MCF 10A (cell line): ENCODE data around the gene LGSN. TPM values are rescaled to one million over a fixed set of nuclear protein-coding genes. Genes with fewer than 3 reads are reported as not detected.

ENCODE experiments used
- BruUV-seq: library from RNA; stranded (reverse); fragments of 400-500 nt; replicated peaks from 2 replicates; lab custom pipeline; 2021; lab: Mats Ljungman, UMichigan
- CTCF ChIA-PET: fragments of 300-600 bp; sonication (Branson Sonifier 250); formaldehyde crosslinking; extraction: SDS; loops from one replicate; lab custom pipeline; 2021; ENCODE audit warnings: antibody characterized with exemption, inconsistent platforms; lab: Yijun Ruan, JAX
- POLR2A ChIA-PET: fragments of 300-600, 350-650 bp; sonication (Branson Sonifier 250); formaldehyde crosslinking; extraction: SDS; loops from one replicate; lab custom pipeline; 2020; ENCODE audit warnings: antibody characterized with exemption, inconsistent platforms; lab: Yijun Ruan, JAX
- DNase-seq: peaks from one replicate; pipeline ENCODE4 v3.0.0-alpha.2; 2018; ENCODE audit not compliant: unreplicated experiment
- H3K27ac Mint-ChIP-seq: one replicate; pipeline ENCODE4 v1.8.0; 2022; ENCODE audit warnings: mild to moderate bottlenecking, low read depth, mixed read lengths; ENCODE audit not compliant: unreplicated experiment
- H3K27me3 Mint-ChIP-seq: one replicate; pipeline ENCODE4 v1.8.0; 2022; ENCODE audit warnings: mixed read lengths; ENCODE audit not compliant: insufficient read depth, unreplicated experiment
- H3K36me3 Mint-ChIP-seq: one replicate; pipeline ENCODE4 v1.8.0; 2022; ENCODE audit warnings: mild to moderate bottlenecking, moderate library complexity, mixed read lengths; ENCODE audit not compliant: insufficient read depth, unreplicated experiment
- H3K4me1 Mint-ChIP-seq: one replicate; pipeline ENCODE4 v1.8.0; 2022; ENCODE audit warnings: mixed read lengths; ENCODE audit not compliant: insufficient read depth, unreplicated experiment
- H3K4me3 Mint-ChIP-seq: one replicate; pipeline ENCODE4 v1.8.0; 2022; ENCODE audit warnings: mild to moderate bottlenecking, moderate library complexity, mixed read lengths; ENCODE audit not compliant: unreplicated experiment
- H3K9me3 Mint-ChIP-seq: one replicate; pipeline ENCODE4 v1.8.0; 2022; ENCODE audit warnings: mixed read lengths; ENCODE audit not compliant: unreplicated experiment
- CTCF ChIP-seq: fragments of 200-600 bp; IDR thresholded peaks from one replicate; pipeline ENCODE4 v1.8.0; 2022; ENCODE audit warnings: antibody characterized with exemption, mild to moderate bottlenecking; ENCODE audit not compliant: unreplicated experiment
- intact Hi-C: fragments of 100-400 bp; cut with micrococcal nuclease; formaldehyde crosslinking; loops from 2 replicates; pipeline ENCODE4 v1.14.1; 2022
- total RNA-seq: library from RNA; stranded (reverse); gene quantifications from 2 replicates; pipeline ENCODE4 v1.2.3, GENCODE V29; 2022

LGSN gene
- total RNA-seq, 1 experiment from 2014 or later, result not detected

DNA sequence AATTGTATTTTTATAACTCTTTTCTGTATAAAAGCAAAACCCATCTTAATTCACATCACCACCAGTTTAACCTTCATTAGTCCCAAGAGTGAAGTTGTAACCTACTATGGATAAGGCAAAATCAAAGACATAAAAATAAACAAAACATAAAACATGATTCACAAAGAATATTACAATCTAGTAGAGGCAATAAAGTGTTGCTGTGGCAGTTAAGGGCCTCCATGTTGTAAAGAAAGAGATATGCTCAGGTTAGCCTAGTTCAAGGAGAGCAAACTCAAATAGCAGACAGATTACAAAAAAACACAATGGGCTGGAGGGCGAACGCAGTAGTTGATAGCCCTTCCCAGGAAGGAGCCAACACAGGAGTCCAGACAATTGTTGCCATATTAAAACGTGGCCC lies 13.4 kb downstream of the LGSN start:
- Mint-ChIP-seq H3K4me1 (peaks cover 6% of the 10 kb centered on the region), H3K27ac (no peak overlapping the region), H3K27me3 (no peaks in the 10 kb centered on the region), H3K4me3 (no peak overlapping the region), H3K36me3 (no peaks in the 10 kb centered on the region), H3K9me3 (no peaks in the 10 kb centered on the region)
- POLR2A ChIA-PET, result interaction anchor here (0.6 to 0.9 kb wide), 2 partner anchors 11 to 945 kb away, joined by 3 to 4 read pairs; no protein-coding TSS in a partner anchor
- intact Hi-C loops, result loop anchor here (5.0 kb wide), 1 partner anchor 266 kb away; the partner anchor contains the start of genes LOC128125822 and PTP4A1
- BruUV-seq, result no TSS peak
- no peak for TF ChIP-seq CTCF
- DNase-seq, result no peak
- CTCF ChIA-PET, result interaction anchor here (1.5 to 2.2 kb wide), 5 partner anchors 10 to 508 kb away, joined by 4 to 15 read pairs (median 6); partner anchors contain the start of gene LGSN

DNA sequence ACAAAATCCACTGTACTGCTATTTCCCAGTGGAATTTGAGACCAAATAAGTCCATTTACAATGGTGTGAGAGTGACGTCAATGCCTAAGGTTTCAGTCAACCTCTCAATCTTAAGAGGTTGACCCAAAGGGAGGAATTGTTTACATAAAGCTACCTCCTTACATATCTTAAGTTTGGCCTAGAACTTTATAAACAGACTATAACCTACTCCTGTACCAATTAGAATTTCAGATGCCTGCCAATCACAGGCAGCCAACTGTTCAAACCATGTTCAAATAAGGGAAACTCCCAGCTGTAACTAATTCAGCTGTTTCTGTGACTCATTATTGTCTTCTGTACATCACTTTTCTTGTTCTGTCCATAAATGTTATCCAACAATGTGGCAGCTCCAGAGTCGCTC lies 14.5 kb downstream of the LGSN start:
- peaks cover 6% of the 10 kb centered on the region for H3K4me1 Mint-ChIP-seq
- TF ChIP-seq CTCF, result no peak
- intact Hi-C loops, result loop anchor here (5.0 kb wide), 1 partner anchor 267 kb away; the partner anchor contains the start of genes LOC128125822 and PTP4A1
- H3K27ac Mint-ChIP-seq, result no peak overlapping the region
- BruUV-seq, result no TSS peak
- no peak for DNase-seq
- H3K27me3 Mint-ChIP-seq, result no peaks in the 10 kb centered on the region
- H3K36me3 Mint-ChIP-seq, result no peaks in the 10 kb centered on the region
- H3K9me3 Mint-ChIP-seq, result no peaks in the 10 kb centered on the region
- no peak overlapping the region for H3K4me3 Mint-ChIP-seq
- ChIA-PET CTCF (interaction anchor here (0.5 kb wide), 1 partner anchor 1827 kb away, joined by 3 read pairs; no protein-coding TSS in a partner anchor), POLR2A (no interaction called here)

DNA sequence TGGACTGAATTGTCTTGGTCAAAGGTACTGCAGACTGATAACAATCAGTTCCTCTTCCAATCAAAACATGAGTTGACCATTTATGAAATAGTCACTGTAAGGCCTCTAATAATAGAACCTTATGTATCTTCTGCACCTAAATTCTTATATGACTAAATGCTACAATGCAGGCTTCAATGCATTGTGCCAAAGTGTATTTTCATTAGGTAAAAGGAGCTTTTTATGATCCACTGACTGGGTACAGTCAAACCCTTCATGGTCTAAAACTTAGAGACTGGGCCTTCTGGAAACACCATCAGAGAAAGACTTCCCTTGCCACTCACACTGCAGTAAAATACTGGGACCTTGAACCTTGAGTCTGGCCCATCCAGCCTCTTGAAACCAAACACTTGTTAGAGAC lies 16.3 kb downstream of the LGSN start:
- Mint-ChIP-seq H3K27ac (no peak overlapping the region), H3K9me3 (no peaks in the 10 kb centered on the region), H3K4me3 (no peak overlapping the region), H3K27me3 (no peaks in the 10 kb centered on the region), H3K36me3 (no peaks in the 10 kb centered on the region), H3K4me1 (peaks cover 6% of the 10 kb centered on the region)
- intact Hi-C loops, result no loop called here
- POLR2A ChIA-PET, result no interaction called here
- no peak for TF ChIP-seq CTCF
- BruUV-seq, result no TSS peak
- CTCF ChIA-PET, result interaction anchor here (0.6 to 0.7 kb wide), 2 partner anchors 86 to 476 kb away, joined by 3 read pairs; no protein-coding TSS in a partner anchor
- DNase-seq, result no peak

GRCh38 chr6:63299667-63300066 lies 20.1 kb downstream of the LGSN start:
- H3K4me1 Mint-ChIP-seq, result no peaks in the 10 kb centered on the region
- intact Hi-C loops, result no loop called here
- DNase-seq, result no peak
- no peaks in the 10 kb centered on the region for H3K27me3 Mint-ChIP-seq
- no peak overlapping the region for H3K27ac Mint-ChIP-seq
- CTCF ChIA-PET, result interaction anchor here (0.7 kb wide), 1 partner anchor 37 kb away, joined by 3 read pairs; no protein-coding TSS in a partner anchor
- no peak overlapping the region for H3K4me3 Mint-ChIP-seq
- POLR2A ChIA-PET, result no interaction called here
- TF ChIP-seq CTCF, result no peak
- no TSS peak for BruUV-seq
- H3K9me3 Mint-ChIP-seq, result no peaks in the 10 kb centered on the region
- H3K36me3 Mint-ChIP-seq, result no peaks in the 10 kb centered on the region
